K562 treated with DMSO at 1 percent for 24 hours (cell line): ENCODE results near the gene UBE2E2. TPM values are rescaled to one million over a fixed set of nuclear protein-coding genes. Genes with fewer than 3 reads are reported as not detected.

Experiments used
- total RNA-seq: library from RNA; unstranded; fragments of 300-600 nt; gene quantifications from 2 replicates; pipeline ENCODE4 v1.2.3, GENCODE V29; 2022; ENCODE audit warnings: low read depth; ENCODE audit not compliant: insufficient read depth

The UBE2E2 gene
- 0.65 and 1.2 TPM in 2 replicates for total RNA-seq

GRCh38 chr3:23202921-23203707, at the start of gene UBE2E2:
Gene UBE2E2 (plus strand): TSS chr3:23203327.

